GM13976 (cell line): Measurements from ENCODE around the gene CD19.

Source experiments
- DNase-seq: peaks from one replicate; pipeline ENCODE4 v3.0.0; 2012; ENCODE audit warnings: low spot score
- in situ Hi-C: fragments of 300-500 bp; cut with MboI; formaldehyde crosslinking; loops from one replicate; pipeline ENCODE4 v1.12.0; 2022; ENCODE audit warnings: low sequenced_read_pairs, mixed read lengths, inconsistent platforms; ENCODE audit not compliant: unreplicated experiment
- TF ChIP-seq, protein P1 (sequence below): IDR thresholded peaks from 2 replicates; pipeline ENCODE4 v1.5.1; 2012; ENCODE audit warnings: borderline replicate concordance, mild to moderate bottlenecking; ENCODE audit not compliant: insufficient read depth; ENCODE audit errors: extremely low read depth, missing control alignments, control extremely low read depth

Gene CD19

DNA sequence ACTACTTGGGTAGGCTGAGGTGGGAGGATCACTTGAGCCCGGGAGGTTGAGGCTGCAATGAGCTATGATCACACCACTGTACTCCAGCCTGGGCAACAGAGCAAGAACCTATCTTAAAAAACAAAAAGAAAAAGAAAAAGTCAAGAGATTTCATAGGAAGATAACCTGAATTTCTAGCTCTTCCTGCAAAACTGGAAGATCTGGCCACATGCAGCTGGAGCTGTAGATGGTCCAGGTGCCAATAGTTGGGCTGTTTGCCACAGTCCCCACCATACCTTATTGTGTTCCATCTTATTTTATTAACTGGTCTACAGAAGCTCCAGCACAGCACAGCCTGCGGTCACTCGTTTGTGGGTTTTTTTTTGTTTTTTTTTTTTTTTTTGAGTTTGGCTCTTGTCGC lies 38.5 kb upstream of the CD19 start:
- in situ Hi-C loops, result no loop called here
- TF ChIP-seq, protein P1, sequence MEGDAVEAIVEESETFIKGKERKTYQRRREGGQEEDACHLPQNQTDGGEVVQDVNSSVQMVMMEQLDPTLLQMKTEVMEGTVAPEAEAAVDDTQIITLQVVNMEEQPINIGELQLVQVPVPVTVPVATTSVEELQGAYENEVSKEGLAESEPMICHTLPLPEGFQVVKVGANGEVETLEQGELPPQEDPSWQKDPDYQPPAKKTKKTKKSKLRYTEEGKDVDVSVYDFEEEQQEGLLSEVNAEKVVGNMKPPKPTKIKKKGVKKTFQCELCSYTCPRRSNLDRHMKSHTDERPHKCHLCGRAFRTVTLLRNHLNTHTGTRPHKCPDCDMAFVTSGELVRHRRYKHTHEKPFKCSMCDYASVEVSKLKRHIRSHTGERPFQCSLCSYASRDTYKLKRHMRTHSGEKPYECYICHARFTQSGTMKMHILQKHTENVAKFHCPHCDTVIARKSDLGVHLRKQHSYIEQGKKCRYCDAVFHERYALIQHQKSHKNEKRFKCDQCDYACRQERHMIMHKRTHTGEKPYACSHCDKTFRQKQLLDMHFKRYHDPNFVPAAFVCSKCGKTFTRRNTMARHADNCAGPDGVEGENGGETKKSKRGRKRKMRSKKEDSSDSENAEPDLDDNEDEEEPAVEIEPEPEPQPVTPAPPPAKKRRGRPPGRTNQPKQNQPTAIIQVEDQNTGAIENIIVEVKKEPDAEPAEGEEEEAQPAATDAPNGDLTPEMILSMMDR, result no peak
- DNase-seq, result no peak

DNA sequence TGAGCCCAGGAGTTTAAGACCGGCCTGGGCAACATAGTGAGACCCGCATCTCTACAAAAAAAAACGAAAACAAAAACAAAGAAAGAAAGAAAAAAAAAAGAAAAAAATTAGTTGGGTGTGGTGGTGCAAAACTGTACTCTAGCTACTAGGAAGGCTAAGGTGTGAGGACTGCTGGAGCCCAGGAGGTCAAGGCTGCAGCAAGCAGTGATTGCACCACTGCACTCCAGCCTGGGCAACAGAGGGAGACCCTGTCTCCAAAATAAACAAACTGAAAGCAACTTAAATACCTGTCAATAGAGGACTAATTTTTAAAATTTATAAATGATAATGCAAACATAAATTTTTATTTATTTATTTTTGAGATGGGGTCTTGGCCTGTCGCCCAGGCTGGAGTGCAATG lies 36.2 kb upstream of the CD19 start:
- TF ChIP-seq, protein P1, result no peak
- in situ Hi-C loops, result no loop called here
- no peak for DNase-seq

DNA sequence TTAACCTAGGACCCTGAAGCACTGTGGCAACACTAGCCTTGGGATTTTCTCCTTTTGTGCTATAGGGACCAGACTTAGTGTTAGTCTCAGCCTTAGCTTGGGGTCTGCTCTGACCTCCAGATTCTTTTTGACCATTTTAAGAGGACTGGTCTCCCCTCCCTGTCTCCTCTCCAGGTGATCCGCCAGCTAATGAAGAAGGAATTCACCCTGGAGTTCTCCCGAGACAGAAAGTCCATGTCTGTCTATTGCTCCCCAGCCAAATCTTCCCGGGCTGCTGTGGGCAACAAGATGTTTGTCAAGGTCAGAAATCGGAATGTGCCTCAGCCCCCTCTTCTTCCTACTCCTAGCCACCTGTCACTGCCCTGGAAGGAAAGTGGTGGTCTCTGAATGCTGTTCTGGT lies 33.9 kb upstream of the CD19 start:
- in situ Hi-C loops, result no loop called here
- TF ChIP-seq, protein P1, result no peak
- DNase-seq, result no peak

DNA sequence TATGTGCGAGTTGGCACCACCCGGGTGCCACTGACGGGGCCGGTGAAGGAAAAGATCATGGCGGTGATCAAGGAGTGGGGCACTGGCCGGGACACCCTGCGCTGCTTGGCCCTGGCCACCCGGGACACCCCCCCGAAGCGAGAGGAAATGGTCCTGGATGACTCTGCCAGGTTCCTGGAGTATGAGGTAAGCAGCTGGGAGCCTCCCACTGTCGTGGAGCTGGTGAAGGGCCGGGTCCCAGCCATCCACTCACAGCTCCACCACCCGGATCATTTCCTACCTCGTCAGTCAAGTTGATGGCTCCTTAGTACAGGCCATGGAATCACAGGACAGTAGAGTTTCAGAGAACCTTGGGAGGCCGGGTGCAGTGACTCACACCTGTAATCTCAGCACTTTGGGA lies 33.5 kb upstream of the CD19 start:
- in situ Hi-C loops, result no loop called here
- TF ChIP-seq, protein P1, result no peak
- DNase-seq, result no peak

DNA sequence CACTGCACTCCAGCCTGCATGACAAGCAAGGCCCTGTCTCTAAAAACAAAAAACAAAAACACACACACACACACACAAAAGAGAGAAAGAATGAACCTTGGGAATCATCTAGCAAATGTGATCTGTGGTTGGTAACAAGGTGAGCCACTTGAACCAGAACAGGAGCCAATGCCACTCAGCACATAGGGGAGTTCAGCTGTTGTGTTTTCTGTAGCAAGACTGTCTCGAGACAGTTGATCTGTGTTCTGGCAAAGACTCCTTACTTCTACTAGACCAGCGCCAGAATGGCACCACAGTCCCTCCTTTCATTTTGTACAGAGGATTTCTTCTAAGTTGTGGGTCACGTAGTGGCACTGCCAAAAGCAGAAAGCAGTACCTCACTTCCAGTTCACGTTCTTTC lies 32.8 kb upstream of the CD19 start:
- TF ChIP-seq, protein P1, result no peak
- DNase-seq, result no peak
- in situ Hi-C loops, result no loop called here

DNA sequence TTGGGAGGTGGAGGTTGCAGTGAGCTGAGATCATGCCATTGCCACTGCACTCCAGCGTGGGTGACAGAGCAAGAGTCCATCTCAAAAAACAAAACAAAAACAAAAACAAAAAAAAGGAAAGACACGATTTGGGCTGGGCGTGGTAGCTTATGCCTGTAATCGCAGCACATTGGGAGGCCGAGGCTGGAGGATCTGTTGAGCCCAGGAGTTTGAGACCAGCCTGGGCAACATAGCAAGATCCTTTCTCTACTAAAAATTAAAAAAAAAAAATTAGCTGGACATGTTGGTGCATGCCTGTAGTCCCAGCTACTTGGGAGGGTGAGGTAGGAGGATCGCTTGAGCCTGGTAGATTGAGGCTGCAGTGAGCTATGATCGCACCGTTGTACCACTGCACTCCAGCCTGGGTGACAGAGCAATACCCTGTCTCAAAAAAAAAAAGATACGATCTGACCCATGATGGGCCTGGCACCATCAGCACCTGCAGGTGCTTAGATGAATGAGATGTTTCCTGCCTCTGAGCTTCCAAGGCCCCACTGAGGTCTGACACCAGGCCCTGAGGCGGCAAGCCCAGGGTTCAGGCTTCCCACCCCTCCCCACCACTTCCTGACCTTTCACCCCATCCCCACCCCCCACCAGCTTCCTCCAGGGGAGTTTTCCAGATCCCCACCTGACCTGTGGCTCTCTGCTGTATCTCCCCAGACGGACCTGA lies 31.7 kb upstream of the CD19 start:
- in situ Hi-C loops, result no loop called here
- no peak for DNase-seq
- TF ChIP-seq, protein P1, result no peak
